Neural crest cell (in vitro differentiated cells): Measurements from ENCODE around the gene COA5. TPM values are rescaled to one million over a fixed set of nuclear protein-coding genes. Genes with fewer than 3 reads are reported as not detected.

Experiments used
- DNase-seq: peaks from one replicate; pipeline ENCODE4 v3.0.0; 2021; ENCODE audit warnings: low read depth, mixed read lengths, low spot score
- H3K27ac Mint-ChIP-seq: one replicate; pipeline ENCODE4 v1.8.0; 2021; ENCODE audit warnings: mild to moderate bottlenecking, mixed read lengths; ENCODE audit not compliant: unreplicated experiment
- H3K27me3 Mint-ChIP-seq: 2 replicates; pipeline ENCODE4 v1.8.0; 2021; ENCODE audit warnings: low read depth, mild to moderate bottlenecking, mixed read lengths
- H3K36me3 Mint-ChIP-seq: 2 replicates; pipeline ENCODE4 v1.8.0; 2021; ENCODE audit warnings: low read depth, mild to moderate bottlenecking, mixed read lengths
- H3K4me1 Mint-ChIP-seq: 2 replicates; pipeline ENCODE4 v1.8.0; 2021; ENCODE audit warnings: mixed read lengths
- H3K4me3 Mint-ChIP-seq: one replicate; pipeline ENCODE4 v1.8.0; 2021; ENCODE audit warnings: mild to moderate bottlenecking, mixed read lengths
- H3K9me3 Mint-ChIP-seq: 2 replicates; pipeline ENCODE4 v1.8.0; 2021; ENCODE audit warnings: mixed read lengths
- total RNA-seq: library from RNA; stranded (reverse); gene quantifications from 2 replicates; pipeline ENCODE4 v1.2.1, GENCODE V29; 2021
- TF ChIP-seq, protein P1 (sequence below): fragments of 200-600 bp; sonication (generic); conservative IDR thresholded peaks from 2 replicates; pipeline ENCODE4 v1.5.0; 2021; ENCODE audit warnings: antibody characterized with exemption, mild to moderate bottlenecking

The COA5 gene
- total RNA-seq, 1 donor from 2014 or later, result 33.7 TPM

DNA sequence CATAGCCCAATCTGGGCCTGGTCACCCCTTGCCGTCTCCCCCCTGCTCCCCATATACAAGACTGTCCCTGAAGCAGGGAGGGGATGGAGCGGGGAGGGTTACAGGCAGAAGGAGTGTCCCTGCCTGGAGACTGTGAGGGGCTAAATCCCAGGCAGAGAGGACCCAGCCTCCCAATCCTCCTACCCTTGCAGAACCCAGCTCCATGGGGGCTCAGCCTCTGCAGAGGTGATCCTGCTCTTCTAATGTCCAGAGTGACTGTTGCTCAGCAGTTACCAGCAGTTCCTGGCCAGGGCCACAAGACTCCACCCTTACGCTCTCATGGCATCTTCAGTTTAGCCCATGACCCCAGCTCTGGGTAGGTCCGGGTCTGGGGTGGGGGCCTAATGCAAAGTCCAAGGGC, 58.1 kb downstream of the COA5 start:
- H3K4me1 Mint-ChIP-seq, result no peaks in the 10 kb centered on the region
- no peaks in the 10 kb centered on the region for H3K27me3 Mint-ChIP-seq
- peaks cover 10% of the 10 kb centered on the region for H3K36me3 Mint-ChIP-seq
- TF ChIP-seq, protein P1, sequence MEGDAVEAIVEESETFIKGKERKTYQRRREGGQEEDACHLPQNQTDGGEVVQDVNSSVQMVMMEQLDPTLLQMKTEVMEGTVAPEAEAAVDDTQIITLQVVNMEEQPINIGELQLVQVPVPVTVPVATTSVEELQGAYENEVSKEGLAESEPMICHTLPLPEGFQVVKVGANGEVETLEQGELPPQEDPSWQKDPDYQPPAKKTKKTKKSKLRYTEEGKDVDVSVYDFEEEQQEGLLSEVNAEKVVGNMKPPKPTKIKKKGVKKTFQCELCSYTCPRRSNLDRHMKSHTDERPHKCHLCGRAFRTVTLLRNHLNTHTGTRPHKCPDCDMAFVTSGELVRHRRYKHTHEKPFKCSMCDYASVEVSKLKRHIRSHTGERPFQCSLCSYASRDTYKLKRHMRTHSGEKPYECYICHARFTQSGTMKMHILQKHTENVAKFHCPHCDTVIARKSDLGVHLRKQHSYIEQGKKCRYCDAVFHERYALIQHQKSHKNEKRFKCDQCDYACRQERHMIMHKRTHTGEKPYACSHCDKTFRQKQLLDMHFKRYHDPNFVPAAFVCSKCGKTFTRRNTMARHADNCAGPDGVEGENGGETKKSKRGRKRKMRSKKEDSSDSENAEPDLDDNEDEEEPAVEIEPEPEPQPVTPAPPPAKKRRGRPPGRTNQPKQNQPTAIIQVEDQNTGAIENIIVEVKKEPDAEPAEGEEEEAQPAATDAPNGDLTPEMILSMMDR, result no peak
- no peak overlapping the region for H3K27ac Mint-ChIP-seq
- DNase-seq, result no peak
- no peaks in the 10 kb centered on the region for H3K9me3 Mint-ChIP-seq
- H3K4me3 Mint-ChIP-seq, result no peak overlapping the region

Other genes with a start within 250 kb of the COA5 start
- gene INPP4A, start 163.7 kb downstream of the COA5 start, total RNA-seq, result 29.9 and 32.4 TPM in 2 replicates
- 44.0 and 48.3 TPM in 2 replicates for gene UNC50, start 77 bp upstream of the COA5 start, total RNA-seq
- 11.5 and 12.2 TPM in 2 replicates for gene MGAT4A, start 122.6 kb upstream of the COA5 start, total RNA-seq